Limb (tissue), 2 donors: ENCODE results near the gene CACNA2D4.

ENCODE experiments used
- DNase-seq, 2 donors: peaks; one replicate each; pipeline ENCODE4 v3.0.0-alpha.2; 2016; ENCODE audit errors: extremely low spot score in 2 of 2

CACNA2D4 gene

DNA sequence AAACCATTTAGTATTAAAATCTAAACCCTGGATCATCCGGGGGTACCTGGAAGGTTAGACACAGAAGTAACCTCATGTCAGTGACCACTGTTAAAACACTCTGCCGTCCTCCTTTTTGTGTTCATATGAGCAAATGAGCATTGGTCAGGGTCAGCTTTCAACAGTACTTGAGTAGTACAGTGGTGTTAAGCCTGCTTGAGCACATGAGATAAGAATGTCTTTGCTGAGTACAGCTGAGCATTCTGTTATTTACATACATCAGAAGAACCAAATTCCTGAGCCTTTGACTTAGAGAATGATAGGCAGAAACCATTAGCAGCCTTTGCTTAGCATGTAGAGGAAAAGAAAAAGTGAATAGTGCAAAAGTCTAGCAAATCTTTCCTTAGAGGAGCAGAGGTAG, 136.7 kb downstream of the CACNA2D4 start:
- no peak for DNase-seq

DNA sequence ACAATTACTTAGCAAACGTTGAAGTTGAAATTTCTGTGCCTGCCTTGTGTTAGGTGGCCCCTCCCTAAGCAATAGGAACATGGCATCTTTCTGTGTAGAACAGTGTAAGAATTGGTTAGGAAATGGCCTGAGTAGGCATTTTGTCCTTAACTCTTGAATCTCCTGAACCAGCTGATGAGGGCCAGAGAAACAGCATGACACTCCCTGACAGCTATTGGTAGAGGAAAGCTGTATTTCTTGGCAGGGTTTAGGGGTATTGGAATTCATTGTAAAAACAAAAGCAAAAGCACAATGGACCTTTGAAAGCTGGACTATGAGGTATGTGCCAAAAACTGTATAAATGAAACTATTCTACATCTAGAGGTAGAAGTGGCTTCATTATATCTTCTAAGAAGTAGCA, 138.7 kb downstream of the CACNA2D4 start:
- DNase-seq, result no peak

DNA sequence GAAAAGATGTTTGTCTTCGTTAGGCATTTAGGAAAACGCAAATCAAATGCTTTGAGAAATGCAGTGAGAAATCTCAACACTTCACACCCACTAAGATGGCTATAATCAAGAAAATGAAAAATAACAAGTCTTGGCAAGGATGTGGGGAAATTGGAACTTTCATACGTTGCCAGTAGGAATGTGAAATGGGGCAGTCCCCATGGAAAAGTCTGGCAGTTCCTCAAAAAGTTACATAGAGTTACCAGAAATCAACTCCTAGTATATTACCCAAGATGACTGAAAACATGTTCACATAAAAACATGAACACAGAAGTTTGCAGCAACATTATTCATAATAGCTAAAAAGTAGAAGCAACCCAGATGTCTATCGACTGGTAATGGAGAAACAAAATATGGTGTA, 139.5 kb downstream of the CACNA2D4 start:
- no peak for DNase-seq

DNA sequence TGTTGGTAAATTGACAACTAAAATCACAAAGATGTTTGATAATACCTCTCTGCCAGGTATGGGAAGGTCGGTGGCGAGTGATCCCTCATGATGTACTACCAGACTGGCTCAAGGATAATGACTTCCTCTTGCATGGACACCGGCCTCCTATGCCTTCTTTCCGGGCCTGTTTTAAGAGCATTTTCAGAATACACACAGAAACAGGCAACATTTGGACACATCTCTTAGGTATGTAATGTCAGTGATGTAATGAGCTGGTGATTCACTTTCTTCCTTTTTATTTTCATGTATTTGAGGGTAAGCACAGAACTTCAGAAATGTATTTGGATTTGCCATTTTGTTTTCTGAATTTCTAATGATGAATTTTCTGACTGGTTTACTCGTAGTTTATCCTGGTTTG, 140.7 kb downstream of the CACNA2D4 start:
- no peak for DNase-seq

DNA sequence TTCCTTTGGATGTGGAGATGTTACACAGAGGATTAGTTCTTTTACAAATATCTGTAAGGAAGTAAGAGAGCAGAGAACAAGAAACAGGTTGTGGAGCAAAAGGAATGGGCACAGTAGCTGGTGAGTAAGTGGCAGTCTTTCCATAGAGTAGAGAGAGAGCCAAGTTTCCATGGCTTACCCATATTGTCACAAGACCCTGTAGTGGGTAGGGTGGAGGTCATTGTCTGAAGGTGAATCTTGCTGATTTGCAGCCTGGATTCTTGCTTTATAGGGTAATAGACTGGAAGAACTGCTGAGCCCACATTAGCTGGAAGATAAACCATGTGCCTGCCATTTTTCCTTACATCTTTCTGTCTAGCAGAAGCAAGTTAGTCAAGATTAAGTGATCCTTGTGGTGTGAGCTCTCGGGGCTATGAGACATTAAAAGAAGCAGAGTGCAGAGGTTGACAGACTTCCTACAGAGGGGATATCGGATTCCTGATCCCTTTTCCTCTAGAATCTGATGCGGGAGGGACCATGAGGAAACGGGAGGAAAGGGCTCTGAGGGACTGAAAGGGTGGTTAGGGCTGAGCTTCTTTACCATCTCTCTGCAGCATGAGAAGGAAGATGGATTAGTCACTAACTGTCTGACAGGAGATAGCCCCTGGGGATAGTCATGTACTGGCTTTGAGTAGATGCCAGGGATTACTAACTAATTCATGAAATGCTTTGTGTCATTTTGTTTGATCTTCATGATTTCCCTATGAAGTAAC, 142.1 kb downstream of the CACNA2D4 start:
- DNase-seq, result no peak

DNA sequence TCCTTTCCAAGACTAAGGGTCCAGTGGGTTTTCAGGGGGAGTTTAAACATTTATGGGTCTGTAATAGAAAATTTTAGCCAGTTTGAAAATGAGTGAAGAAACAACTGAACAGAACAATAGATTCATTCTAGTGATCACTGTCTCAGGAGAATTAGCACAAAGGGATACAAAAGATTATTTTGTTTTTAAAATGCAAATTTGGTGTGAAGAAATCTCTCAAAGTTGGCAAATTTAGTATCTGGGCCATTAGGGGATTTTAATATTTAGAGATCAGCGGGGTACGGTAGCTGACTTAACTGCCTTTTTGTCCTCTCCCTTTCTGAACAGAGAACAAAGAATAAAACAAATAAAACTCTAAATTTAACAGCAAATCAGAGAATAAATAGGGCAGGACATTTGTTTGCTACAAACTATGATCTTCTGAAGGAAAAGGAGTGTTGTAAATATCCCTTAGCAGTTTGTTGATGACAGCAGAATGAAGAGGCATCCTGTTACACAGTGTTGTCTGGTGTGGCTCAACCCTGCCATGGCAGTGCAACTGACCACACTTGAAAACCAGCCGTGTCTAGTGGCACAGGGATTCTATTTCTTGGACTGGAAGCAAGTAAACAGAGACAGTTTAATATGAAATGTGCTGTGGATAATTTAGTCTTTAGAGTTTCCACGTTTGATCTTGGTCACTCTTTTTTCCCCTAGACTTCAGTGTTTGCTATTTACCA, 144.4 kb downstream of the CACNA2D4 start:
- no peak for DNase-seq

DNA sequence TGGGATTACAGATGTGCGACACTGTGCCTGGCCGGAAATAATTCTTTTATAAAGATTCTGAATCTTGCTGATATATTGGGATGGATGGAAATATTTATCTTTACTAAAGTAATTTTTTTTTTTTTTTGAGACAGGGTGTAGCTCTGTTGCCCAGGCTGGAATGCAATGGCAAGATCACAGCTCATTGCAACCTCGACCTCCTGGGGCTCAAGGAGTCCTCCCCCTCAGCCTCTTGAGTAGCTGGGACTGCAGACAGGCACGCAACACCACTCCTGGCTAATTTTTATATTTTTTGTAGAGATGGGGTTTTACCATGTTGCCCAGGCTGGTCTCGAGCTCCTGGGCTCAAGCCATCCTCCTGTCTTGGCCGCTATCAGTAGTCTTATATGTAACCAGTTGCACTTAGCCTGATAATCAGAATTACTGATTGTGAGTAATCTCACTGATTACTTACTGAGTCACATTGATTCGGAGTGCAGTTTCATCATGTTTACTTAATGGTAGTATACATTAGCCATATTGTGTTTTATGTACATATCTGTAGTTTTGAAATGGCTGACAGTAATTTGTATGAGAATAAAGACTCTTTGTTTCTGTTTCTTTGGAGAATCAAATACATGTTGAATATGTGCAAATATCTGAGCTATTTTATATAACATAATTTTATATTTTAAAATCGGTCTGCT, 148.5 kb downstream of the CACNA2D4 start:
- DNase-seq, result no peak

DNA sequence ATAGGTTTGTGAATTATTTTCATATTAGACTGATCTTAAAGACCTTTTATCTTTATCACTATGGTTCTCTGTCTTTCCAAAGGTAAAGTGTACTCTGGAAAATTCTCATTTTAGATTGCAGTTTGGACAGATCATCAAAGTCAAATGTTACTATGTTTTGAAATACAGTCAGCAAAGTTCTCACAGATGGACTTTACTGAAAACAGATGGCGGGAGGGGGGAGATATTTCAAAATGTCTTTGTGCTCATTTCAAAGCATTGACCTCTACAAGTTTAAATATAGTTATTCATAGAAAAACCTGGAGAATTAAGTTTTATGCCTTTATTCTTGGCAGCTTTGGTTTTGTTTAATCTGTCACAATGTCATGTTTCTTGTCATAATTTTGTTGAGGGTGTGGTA, 149.8 kb downstream of the CACNA2D4 start:
- DNase-seq, result no peak

DNA sequence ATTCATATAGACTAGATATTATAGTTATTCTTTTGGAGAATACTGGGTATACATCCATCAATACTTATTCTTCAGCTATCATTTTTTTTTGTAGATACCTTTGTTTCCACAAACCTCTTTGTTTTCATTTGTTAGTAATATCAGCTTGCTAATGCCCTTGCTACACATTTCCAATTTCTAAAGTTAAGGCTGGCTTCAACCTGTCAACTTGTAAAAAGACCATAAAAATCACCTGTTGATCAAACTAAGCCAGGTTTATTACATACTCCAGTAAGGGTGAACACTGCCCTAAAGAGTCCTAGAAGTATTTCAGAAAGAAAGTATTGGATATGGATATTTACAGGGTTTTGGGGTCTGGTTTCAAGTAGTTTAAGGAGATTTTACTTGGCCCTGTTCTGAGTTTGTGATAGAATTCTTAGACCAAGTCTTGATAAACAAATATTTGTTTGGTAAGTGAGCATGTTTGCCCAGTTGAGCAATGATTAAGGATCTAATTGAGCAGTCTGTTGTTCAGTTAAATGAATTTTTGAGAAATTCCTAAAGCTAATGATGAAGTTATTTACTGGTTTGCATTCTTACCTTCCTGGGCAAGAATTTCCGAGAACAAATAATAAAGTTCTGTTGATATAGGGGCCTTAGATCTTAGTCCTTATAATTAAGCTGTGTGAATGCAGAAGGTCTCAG, 150.9 kb downstream of the CACNA2D4 start:
- no peak for DNase-seq

DNA sequence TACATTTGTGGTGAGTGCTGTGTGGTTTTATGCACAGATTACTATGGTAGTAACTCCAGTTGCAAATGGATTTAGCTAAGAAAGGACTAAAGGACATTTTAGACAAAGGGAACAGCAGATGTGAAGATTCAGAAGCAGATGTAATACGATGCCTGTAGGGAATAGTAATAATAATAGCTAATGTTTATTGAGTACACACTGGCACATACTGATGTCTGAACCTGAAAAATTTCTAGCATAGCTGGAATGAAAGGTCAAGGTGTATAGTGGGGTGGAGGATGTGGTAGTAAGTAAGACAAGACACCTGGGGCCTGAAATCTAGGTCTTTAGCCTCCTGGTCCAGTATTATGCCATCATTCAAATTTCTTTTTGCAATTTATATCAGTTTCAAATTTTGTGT, 152.3 kb downstream of the CACNA2D4 start:
- no peak for DNase-seq

DNA sequence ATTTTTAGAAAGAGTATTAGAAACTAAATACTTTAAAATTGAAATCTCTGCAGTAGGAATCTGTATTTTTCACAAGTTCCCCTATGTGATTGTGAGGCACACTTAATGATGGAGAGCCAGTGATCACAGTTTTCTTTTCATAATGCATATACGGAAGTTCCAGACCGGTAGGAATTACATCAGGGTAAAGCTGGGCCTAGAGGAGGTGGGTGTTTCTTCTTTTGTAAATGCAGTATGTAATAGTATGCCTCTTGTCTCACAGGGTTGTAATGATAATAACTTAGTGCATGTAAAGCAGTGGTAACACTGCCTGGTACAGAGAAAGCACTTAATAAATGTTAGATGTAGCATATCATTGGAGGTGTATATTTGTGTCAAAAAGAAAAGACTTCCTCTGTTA, 155.3 kb downstream of the CACNA2D4 start:
- no peak for DNase-seq

DNA sequence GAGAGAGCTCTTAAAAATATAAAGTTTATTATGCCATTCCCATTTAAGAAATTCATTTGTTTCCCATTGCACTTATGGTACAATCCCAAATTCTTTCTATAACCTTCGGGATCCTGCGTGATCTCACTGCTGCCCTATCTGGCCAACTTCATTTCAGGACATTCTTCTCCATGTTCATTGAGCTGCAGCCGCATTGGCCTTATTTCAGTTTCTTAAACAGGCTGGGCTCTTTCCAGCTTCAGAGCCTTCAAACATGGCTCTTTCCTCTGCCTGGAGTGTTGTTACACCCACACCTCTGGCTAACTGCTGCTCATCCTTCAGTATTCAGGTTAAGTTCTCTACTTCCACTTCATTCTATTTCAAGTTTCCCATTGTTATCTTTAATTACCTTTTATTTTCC, 156.6 kb downstream of the CACNA2D4 start:
- no peak for DNase-seq

DNA sequence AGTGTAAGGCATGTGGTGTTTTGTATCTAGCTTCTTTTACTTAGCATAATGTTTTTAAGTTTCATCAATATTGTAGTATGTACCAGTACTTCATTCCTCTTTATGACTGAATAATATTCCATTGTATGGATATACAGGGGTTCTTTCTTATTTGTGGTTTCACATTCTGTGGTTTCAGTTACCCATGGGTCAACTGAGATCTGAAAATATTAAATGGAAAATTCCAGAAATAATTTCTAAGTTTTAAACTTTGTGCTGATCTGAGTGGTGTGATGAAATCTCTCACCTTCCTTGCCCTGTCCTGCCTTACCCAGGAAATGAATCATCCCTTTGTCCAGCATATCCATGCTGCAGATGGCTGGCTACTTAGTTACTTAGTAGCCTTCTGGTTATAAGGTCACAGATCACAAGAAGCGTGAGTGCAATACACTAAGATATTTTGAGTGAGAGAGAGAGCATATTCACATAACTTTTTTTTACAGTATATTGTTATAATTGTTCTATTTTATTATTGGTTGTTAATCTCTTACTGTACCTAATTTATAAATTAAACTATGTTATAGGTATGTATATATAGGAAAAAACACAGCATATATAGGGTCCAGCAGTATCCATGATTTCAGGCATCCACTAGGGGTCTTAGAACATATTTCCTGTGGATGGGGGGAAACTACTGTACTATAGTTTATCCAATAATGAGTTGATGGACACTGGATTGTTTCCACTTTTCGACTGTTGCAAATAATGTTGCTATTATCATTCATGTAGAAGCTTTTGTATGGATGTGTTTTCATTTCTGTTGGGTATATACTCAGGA, 157.7 kb downstream of the CACNA2D4 start:
- no peak for DNase-seq

DNA sequence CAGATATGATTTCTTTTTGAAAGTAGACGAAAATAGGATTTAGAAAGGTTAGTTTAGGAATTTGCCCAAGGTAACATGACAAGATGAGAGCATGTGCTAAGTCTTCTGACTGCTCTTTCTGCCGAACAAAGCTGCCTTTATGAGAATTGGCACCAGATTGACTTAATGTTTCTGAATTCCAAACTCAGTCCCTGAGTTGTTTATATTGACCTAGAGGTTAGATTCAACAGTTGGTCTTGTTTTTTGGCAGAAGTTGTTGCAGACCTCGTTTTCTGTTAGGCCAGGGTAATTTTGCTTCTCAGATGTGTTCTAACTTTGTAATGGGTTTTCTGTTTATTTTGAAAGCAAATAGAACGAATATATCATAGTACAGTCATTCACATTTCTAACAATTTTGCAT, 159.6 kb downstream of the CACNA2D4 start:
- peak in 1 of 2 donors; percentile 6 for DNase-seq

DNA sequence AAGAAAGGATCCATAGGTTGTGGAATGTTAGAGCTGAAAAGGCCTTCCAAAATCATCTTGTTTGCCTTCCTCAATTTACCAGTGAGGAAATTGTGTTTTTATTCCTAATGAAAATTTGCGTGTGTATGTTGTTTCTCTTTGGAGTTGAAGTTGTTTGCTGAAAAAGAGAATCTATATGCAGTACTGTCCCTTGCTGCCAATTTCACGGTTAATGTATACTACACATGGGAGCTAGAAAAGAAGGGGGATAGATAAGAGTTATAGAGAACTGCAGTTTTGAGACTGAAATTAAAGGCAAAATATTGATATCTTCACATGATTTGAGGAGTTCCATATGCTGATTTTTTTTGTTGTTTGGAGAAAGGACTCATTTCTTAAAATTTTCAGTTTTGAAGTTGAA, 160.1 kb downstream of the CACNA2D4 start:
- no peak for DNase-seq

DNA sequence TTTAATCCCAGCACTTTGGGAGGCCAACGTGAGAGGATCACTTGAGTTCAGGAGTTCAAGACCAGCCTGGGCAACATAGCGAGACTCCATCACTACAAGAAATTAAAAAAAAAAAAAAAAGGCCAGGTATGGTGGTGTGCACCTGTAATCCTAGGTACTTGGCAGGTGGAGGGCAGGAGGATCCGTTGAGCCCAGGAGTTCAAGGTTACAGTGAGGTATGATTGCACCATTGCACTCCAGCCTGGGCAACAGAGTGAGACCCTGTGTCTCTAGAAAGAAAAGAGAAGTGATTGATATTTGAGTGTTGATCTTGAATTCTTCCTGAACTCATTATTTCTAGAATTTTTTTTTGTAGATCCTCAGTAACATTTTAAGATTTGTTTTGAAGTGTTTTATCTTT, 168.2 kb downstream of the CACNA2D4 start:
- no peak for DNase-seq

DNA sequence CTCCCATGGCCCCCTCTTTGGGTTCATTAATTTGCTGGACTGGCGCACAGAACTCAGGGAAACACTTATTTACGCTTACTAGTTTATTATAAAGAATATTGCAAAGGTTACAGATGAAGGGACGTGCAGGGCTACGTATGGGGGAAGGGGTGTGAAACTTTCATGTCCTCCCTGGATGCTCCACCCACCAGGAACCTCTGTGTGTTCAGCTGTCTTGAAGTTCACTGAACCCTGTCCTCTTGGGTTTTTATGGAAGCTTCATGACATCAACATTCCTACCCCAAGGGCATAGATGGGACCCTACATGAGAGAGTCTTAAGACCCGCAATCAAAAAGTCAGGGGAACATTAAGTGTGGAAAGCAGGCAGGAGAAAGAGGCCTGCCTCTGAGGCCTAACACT, 169.4 kb downstream of the CACNA2D4 start:
- no peak for DNase-seq

DNA sequence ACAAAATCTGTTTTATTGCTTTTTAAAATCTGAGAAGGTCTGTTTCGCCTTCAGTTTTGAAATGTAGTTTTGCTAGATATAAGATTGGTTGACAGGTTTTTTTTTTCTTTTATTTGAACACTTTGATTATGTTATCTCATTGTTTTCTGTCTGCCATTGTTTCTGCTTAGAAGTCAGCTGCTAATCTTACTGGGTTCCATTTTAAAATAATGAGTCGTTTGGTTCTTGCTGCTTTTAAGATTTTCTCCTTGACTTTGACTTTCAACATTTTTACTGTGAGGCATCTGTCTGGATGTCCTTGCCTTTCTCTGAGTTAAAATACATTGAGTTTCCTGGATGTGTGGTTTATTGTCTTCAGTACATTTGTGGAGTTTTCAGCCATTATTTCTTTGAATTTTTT, 170.8 kb downstream of the CACNA2D4 start:
- DNase-seq, result no peak

DNA sequence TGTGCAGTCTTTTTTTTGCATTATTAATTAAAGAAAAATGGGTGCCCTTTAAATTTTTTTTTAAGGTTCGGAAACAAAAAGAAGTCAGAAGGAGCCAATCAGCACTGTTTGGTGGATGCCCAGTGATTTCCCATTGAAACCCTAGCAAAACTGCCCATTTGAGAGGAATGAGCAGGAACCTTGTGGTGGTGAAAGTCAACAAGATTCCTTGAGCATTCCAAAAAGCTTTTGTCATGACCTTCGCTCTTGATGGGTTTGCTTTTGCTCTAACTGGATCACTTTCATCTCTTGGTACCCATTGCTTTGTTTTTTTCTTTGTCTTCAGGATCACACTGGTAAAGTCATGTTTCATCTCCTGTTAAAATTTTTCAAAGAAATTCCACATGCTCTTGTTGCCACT, 173.5 kb downstream of the CACNA2D4 start:
- DNase-seq, result no peak
